KG1 (cell line): ENCODE results near the gene CRYBA1.
A peak's percentile ranks its signal among the peaks of the same experiment; 100 is the strongest.
"Not testable (repeated sequence)": the region's sequence is repeated elsewhere in the genome, so short reads cannot be mapped to it uniquely, and the experiment has no call there.

Source experiments
- DNase-seq: peaks from one replicate; lab custom pipeline; 2025; lab: John Stamatoyannopoulos, UW

Gene CRYBA1

DNA sequence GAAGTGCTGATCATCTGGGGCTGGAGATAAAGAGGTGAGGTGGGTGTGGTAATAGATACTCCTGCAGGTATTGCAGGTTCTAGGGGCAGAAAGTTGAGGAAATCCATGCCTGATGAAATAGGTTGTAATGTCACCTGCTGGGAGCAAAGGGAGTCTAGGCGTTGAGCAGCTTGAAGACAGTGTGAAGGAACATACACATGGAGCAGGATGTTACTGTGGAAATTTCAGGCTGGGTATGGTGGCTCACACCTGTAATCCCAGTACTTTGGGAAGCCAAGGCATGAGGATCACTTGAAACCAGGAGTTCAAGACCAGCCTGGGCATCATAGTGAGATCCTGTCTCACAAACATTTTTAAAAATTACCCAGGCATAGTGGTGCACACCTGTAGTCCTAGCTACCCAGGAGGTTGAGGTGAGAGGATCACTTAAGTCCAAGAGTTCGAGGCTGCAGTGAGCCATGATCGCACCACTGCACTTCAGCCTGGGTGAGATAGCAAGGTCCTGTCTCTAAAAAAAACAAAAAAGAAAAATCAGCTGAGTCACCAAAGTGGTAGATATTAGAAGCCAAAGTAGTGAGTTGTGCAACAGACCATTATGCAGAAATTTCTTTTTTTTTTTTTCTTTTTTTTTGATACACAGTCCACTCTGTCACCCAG is 9.1 kb upstream of the CRYBA1 start:
- DNase-seq = no peak

DNA sequence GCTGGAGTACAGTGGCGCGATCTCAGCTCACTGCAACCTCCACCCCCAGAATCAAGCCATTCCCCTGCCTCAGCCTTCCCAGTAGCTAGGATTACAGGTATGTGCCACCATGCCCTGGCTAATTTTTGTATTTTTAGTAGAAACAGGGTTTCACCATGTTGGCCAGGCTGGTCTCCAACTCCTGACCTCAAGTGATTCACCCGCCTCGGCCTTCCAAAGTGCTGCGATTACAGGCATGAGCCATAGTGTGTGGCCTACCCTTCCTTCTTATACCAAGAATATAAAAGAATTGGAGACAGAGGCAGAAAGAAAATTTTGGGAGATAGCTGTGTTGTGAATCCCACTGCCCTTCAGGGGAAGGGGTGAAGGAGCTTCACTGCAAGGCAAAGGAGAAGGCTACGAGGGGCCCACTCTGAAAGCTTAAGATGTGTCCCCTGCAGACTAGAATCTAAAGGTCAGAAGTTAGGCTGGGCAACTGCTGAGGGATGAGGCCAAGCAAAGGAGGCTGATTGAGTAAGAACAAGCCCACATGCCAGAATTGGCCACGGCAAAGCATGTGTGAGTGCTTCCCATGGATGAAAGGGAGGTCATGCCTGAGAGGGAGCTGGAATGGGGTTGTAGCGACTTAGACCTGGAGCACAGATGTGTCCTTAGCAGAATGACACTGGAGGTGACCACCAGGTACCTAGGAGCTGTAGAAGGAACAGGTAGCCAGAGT is 8.4 kb upstream of the CRYBA1 start:
- DNase-seq = no peak

DNA sequence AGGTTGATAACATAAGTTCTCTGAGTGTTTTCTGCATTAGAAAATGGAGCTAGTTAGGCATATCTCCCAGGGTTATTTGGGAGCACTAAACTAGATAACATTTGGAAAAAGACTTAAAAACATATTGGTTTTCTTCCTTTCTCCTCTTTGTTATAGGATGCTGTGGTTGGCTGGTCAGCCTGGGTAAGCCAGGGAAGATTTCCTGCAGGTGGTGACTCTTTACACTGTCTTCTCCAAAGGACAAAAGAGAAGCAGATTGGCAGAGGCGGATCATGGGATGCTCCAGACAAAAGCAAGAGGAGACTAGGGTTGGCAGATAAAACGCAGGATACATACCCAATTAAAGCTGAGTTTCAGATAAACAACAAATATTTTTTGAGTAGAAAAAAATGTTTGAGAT is 6.2 kb upstream of the CRYBA1 start:
- no peak for DNase-seq

DNA sequence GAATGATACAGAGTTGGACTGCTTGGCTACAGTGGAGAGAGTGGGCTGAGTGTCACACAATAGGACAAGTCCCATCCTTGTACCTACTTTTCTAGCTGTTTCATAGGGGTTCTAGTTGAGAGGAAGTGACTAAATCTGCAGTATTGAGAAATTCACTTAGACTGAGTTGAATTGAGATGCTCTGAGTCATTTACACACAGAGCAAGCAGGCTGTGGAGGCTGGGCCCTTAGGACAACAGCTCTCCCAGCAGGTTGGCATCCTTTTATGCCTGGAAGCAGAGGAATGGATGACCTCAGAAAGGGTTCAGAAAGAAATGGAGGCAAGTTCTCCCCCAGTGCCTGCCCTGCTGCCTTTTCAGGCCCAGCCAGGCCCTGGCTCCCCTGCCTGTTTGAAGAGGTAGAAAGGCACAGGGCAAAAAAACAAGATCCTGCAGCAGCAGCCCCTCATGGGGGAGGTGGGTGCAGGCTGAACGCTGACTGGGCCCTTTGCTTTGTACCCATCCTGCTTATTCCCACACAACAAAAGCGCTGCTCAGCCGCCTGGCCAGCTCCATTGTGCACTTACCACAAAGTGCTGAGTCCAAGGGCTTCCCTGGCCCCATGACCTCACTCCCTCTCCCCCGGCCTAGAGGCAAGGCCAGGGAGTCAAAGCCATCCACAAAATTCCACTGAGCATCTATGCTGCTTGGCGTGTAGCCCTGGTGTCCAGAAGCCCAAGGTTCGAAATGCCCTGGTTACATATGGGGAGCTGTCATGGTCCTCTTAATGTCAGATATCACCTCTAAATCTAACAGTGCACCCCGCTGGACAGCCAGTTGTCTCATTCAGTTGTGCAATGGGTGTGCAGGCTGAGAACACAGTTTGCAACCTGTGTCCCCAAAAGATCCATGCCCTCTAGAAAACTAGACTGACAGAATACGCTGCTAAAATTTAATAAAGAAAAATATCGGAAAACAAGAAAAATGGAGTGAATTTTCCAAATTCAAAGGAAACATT is 5.4 kb upstream of the CRYBA1 start:
- DNase-seq = no peak

DNA sequence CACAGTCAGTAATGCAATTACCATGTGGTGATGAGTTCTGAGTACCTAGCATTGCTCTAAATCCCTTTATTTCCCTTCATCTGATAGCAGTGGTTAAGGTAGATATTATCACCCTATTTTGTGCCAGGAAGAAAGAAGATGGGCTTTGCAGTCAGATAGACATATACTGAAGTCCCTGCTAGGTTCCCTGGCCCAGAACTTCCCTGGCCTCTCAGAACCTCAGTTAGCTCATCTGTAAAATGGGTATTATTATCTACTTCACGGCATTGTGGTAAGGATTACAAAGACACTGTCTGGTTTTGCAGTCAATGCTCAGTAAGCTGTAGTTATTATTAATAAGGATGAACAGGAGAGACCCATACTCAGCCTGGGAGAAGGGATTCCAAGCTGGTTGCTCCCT is 4.6 kb upstream of the CRYBA1 start:
- no peak for DNase-seq

DNA sequence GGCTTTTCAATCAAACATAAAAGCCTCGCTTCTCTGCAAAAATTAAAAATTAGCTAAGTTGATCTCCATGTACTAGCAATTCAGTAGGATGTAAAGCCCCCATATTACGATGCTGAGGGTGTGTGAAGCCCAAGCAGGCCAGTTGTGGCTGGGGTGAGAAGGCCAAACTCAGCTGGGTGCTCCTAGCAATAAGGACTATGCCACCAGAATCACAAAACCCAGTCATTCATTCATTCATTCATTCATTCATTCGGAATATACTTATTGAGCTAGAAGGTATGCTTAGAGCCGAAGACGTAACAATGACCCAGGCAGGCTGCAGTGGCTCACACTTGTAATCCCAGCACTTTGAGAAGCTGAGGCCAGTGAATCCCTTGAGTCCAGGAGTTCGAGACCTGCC is 3.9 kb upstream of the CRYBA1 start:
- no peak for DNase-seq

DNA sequence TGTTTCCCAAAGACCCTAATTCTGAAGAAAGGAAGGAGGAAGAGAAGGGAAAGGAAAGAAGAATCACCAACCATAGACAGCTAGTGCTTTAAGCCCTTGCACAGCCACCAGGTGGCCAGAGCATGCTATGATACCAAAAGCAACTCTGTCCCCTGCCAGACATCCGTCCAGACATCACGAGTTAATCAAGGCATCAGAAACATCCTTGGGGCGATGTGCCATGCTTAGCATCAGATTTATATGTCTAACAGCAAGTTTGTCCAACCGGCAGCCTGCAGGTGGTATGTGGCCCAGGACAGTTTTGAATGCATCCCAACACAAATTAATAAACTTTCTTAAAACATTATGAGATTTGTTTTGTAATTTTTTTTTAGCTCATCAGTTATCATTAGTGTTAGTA is 2.9 kb upstream of the CRYBA1 start:
- DNase-seq = no peak

DNA sequence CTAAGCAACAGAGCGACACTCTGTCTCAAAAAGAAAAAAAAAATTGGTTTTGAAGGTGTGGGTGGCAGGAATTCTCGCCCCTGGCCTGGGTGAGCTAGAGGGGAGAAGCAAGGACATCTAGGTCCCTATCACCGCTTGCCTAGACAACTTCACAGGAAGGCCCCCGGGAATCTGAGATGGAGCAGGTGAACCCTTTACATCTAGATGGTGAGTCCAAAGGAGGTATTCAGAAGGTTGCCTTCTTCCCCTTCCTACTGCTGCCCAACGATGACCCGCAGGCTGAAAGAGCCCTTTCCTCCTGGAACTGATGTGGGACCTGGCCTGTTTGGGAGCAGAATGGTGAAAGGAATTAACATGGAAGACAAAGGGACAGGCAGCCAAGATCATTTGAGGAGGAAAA is 1.3 kb upstream of the CRYBA1 start:
- DNase-seq = no peak

DNA sequence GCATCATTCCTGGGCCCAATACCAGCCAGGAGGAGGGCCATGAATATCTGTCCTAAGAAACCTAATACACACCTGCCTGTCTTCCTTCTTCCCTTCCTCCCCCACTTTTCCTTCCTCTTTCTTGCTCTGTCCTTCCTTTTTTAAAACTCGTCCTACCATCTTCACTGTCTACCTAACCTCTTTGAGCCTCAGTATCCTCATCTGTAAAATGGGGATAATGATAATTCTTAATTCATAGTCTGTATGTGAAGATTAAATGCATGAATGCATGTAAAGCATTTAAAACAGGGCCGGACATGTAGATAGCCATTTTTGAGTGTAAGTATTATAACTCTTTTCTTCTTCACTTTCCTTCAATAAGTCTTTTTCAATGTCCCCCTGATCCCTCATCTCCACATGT is 560 bp downstream of the CRYBA1 start:
- no peak for DNase-seq

DNA sequence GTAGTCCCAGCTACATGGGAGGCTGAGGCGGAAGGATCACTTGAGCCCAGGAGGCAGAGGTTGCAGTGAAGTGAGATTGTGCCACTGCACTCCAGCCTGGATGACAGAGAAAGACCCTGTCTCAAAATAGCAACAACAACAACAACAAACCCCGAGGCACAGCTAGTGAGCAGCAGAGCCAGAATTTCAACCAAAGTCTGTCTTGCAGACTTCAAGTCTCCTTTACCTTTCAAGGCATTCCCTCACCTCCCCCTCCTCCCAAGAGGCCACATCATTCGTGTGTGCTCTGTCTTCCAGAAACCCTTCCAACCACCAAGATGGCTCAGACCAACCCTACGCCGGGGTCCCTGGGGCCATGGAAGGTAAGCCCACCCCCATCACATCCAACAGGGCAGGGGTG is 2.2 kb downstream of the CRYBA1 start:
- no peak for DNase-seq

DNA sequence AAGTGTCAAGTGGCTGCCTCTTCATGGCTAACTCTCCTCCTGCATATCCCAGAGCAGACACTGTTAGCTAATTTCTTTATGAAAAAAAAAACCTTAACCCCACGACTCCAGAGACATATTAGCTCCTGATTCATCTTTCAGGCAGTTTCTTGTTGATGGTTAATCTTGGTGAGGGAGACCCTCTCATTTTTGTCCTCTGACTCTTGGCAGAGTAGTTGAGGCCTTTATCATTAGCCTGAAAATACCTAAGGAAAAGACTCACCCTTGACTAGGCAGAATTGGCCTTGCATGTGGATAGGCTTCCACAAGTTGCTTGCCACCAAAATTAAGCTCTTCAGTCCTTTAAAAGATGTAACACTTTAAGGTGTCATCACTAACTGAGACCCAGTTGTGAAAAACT is 4.0 kb downstream of the CRYBA1 start:
- DNase-seq = no peak

DNA sequence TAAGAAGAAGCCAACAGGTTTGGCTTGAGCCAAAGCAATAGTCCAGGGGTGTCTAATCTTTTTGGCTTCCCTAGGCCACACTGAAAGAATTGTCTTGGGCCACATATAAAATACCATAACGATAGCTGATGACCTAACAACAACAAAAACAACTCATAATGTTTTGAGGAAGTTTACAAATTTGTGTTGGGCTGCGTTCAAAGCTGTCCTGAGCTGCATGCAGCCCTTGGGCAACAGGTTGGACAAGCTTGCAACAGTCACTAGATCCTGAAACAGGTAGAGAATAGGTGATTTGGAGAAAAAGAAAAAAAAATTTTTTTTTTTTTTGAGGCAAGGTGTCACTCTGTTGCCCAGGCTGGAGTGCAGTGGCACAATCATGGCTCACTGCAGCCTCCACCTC is 4.5 kb downstream of the CRYBA1 start:
- DNase-seq = no peak

DNA sequence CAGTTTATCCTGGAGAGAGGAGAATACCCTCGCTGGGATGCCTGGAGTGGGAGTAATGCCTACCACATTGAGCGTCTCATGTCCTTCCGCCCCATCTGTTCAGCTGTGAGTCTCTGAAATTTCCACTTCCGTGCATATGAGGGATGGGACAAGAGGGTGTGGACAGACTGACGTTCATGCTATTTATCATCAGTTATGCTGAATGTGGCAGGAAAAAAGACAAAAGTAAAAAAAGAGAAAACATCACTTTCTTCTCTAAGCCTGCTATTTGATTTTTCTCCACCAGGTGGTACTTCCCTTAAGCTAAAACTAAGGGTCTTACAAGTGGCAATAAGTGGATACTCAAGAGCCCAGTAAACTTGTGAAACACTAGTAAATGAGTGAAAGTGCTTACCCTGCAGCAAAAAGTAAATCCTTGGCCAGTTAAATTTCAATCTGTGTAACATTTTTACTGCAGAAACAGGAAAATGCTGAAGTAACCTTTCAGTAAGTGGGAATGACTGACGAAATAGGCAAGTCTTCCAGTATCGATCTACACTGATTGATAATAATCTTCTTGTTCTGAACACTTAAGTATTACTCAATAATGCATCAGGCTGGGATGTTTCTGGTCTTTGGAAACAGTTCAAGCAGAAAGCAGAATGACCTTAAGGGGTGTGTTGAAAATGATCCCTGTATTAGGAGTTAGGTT is 5.6 kb downstream of the CRYBA1 start:
- peak; percentile 22 for DNase-seq

DNA sequence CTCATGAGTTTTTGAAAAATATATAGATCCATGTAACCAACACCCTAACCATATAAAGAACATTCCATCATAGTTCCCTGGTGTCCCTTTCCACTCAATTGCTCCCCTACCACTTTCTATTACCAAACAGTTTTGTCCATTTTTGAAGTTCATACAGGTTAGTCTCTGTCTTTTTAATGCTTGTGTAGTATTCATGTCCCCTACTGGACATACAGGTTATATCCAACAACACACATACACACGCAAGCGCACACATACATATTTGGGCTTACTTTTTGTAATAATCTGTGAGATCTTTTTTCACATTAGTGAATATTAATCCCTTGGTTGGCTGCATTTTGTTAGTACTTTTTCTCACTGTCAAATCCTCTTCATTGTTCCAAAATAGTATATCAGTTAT is 6.4 kb downstream of the CRYBA1 start:
- no peak for DNase-seq

DNA sequence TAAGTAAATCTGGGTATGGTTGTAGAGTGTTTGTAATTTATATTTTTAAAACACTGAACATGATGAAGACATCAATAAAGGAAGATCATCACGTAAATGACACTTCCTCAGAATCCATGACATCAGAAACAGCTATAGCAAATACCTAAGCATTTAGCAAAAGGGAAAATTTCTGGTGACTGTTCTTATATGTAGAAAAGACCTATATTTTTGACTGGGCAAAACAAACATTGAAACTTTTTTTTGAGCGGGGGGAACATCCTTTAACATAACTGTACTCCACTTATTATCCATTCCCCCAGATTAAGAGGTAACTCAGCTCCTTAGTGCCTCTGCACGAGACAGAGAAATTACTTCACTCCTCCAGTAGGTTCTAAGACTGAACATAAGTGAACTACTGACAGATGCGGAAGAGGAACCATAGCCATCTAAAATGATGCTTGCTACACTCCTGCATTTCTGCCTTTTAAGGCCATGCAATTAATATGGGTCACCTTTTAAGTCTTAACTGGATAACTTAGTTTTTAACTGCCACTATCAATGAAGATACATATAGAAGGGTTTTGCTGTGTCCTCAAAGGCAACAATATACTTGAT is 9.4 kb downstream of the CRYBA1 start:
- DNase-seq = no peak

DNA sequence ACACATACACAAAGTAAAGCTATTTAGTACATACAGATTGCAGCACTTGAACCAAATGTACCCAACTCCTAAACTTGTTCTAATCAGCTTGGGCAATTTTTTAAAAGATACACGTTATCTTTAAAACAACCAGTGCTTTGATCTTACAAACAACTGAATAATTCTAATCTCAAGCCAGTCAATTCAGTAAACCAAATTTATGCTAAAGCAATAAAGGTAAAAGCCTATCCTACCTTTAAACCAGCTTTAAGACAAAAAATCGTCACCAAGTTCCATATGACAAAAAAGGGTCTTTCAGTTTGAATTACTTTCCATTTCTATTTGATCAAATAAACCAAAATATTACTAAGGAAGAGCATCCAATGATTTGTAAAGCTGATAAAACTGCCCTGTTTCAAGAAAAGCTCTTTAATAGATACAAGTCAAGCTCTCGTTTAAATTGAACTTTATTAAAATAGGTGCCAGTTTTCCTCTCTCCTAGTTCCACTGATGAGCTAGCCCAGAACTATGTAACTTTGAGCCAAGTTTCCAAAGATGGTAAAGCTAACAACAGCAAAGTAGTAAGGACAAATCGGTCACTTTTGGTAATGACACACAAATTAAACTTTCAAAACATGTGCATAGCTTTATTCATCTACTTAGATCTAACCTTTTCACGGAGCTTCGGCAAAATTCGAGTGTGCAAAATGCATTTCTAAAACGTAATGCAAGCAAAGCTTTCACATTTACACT is 10.2 kb downstream of the CRYBA1 start:
- no peak for DNase-seq

DNA sequence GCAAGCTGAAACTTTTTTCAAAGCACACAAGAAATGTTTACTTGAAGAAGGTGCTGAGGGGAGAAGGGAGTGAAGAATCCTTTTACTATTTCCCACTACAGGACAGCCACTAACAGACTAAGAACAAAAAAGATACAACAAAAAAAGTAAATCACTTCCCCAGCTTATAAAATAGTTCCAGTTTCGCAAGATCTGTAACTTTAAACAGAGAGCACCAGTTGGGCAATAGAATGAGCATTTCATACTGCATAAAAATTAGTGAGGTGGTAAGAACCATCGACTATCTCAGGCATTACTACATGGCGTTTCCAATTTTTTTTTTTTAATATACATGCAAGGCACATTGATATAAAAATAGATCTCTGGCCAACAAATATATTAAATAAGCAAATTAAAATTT is 11.1 kb downstream of the CRYBA1 start:
- no peak for DNase-seq

DNA sequence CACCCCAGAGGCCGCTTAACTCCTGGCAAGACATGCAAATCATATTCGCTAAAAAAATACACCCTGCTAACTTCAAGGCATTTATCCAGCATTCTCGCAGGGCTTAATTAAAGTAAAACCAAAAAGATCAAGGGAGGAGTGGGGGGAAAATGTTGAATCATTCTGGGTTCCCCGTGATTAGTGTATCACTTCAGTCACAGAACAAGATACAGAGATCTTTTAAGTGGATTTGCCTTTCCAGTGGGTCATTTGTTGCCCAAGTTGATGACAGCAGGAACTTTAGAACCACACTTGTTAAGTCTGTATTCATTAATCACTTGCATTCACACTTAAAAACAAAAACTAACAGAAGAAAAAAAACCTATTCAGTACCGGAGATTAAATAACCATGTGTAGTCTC is 17.3 kb downstream of the CRYBA1 start:
- no peak for DNase-seq

DNA sequence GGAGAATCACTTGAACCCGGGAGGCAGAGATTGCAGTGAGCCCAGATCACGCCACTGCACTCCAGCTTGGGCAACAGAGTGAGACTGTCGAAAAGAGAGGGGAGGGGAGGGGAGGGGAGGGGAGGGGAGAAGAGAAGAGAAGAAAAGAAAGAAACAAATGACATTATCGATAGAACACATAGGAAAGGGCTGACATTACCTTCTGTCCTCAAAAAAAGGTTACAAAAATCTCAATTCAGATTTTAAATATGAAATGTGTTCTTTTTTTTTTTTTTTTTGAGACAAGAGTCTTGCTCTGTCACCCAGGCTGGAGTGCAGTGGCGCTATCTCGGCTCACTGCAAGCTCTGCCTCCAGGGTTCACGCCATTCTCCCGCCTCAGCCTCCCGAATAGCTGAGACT is 25.3 kb downstream of the CRYBA1 start:
- not testable (repeated sequence) for DNase-seq

DNA sequence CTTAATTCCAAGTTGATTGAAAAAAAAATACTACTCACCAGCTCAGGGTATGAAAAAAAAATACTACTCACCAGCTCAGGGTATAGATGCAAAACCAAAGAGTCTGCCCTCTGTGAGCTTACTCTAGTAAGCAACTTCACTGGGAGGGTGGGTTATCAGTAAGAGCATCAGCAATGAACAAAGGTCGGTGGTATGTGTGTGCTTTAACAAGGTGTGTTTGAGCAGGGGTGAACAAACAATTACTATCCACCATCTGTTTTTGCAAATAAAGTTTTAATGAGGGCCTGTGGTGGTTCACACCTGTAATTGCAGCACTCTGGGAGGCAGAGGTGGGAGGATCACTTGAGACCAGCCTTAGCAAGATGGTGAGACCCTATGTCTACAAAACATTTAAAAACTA is 27.3 kb downstream of the CRYBA1 start:
- DNase-seq = no peak

DNA sequence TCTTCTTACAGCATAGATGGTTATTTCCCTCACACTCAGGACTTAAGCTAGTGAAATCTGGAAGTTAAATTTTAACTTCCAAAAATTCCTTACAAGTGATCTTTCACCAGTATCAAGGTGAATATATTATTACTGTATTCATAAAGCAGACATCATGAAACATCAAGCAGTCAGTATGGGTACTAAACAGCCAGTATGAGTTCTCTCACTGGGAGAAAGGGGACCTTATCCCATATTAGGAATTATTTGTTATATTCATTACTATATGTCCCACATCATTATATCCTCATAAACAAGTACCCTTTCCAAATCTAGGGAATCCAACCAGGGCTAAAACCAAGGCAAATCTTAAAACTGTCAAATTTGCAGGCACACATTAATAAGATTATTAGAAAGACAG is 32.0 kb downstream of the CRYBA1 start:
- DNase-seq = no peak
